Body of pancreas (tissue), 4 donors: ENCODE measurements around the gene PBX1. TPM values are rescaled to one million over a fixed set of nuclear protein-coding genes. Genes with fewer than 3 reads are reported as not detected.
A peak's percentile ranks its signal among the peaks of the same experiment; 100 is the strongest.

ENCODE experiments used
- ATAC-seq: fragments of 150-250 bp; one replicate; pipeline ENCODE4 v1.9.1; 2016
- DNase-seq, 4 donors: peaks; one replicate each; pipeline ENCODE4 v3.0.0-alpha.2; 2019
- H3K27ac ChIP-seq, 4 donors: fragments of 200-600 bp; sonication (generic); 1 replicate in 3 of 4; 2 replicates in 1 of 4; pipeline versions ENCODE4 v1.5.1 to v1.6.1; 2016 to 2019; ENCODE audit warnings: mild to moderate bottlenecking in 1 of 4, mixed read lengths in 1 of 4, moderate library complexity in 1 of 4
- H3K27me3 ChIP-seq, 2 donors: fragments of 200-600 bp; sonication (generic); one replicate each; pipeline ENCODE4 v1.6.0; 2016; ENCODE audit warnings: mild to moderate bottlenecking in 1 of 2
- H3K36me3 ChIP-seq, 2 donors: fragments of 200-600 bp; sonication (generic); replicated peaks in 1 of 2; 2 replicates each; pipeline ENCODE4 v1.5.1; 2016; ENCODE audit warnings: low read depth in 2 of 2; ENCODE audit not compliant: insufficient read depth in 1 of 2
- H3K4me1 ChIP-seq: fragments of 200-600 bp; sonication (generic); one replicate; pipeline ENCODE4 v1.6.0; 2016
- H3K4me3 ChIP-seq, 2 donors: fragments of 200-600 bp; sonication (generic); 1 replicate in 1 of 2; 2 replicates in 1 of 2; pipeline ENCODE4 v1.5.1; 2016 to 2019
- H3K9me3 ChIP-seq, 3 donors: fragments of 200-600 bp; sonication (generic); 1 replicate in 2 of 3; 2 replicates in 1 of 3; pipeline ENCODE4 v1.5.1; 2016
- CTCF ChIP-seq, 7 experiments: fragments of 450-650 bp in 4 of 7; fragments of 200-600 bp in 3 of 7; sonication (generic) in 3 of 7; IDR thresholded peaks; one replicate each; pipeline ENCODE4 v1.5.1; 2016 to 2019; ENCODE audit warnings: antibody characterized with exemption in 7 of 7
- POLR2A ChIP-seq, 3 donors: fragments of 450-650 bp; IDR thresholded peaks; one replicate each; pipeline ENCODE4 v1.6.1; 2016; ENCODE audit warnings: antibody characterized with exemption in 3 of 3, mild to moderate bottlenecking in 2 of 3
- WGBS, 2 donors: methylation state at CpG; one replicate each; pipeline ENCODE4 v1.1.5; 2017; 5-methylcytosine and 5-hydroxymethylcytosine counted together
- intact Hi-C: fragments of 100-400 bp; cut with DNase I; formaldehyde crosslinking; loops from one replicate; pipeline ENCODE4 v1.15.1; 2023
- total RNA-seq, 2 donors: library from RNA; depleted of rRNA; stranded (reverse); fragments of >200 nt; gene quantifications; one replicate each; pipeline ENCODE4 v1.1.0, GENCODE V29; 2016

Gene PBX1
- total RNA-seq, 2 donors from 2014 or later: 83.1 to 111 TPM

- TF ChIP-seq CTCF (IDR thresholded peaks at IDR 0.05) (no peak), POLR2A (IDR thresholded peaks at IDR 0.05) (no peak)
- ATAC-seq: peak; percentile 95
- Histone ChIP-seq H3K4me1 (peaks cover 36% of the 10 kb centered on the region), H3K27me3 (no peaks in the 10 kb centered on the region), H3K27ac (peak overlapping the region; percentile 53 to 70 (median 65)), H3K9me3 (no peaks in the 10 kb centered on the region), H3K4me3 (no peak overlapping the region), H3K36me3 (no peaks in the 10 kb centered on the region)
- DNase-seq: peak; percentile 52 to 72 (median 62)
- intact Hi-C loops: no loop called here
- WGBS, 2 donors: 65 to 70% methylated on average over 2 of the region's 2 CpGs
Observed at GRCh38 chr1:164794356-164794755, 235.4 kb downstream of the PBX1 start.

GRCh38 chr1:164796916-164797315 lies 237.9 kb downstream of the PBX1 start:
- TF ChIP-seq CTCF (IDR thresholded peaks at IDR 0.05): no peak
- TF ChIP-seq POLR2A (IDR thresholded peaks at IDR 0.05): no peak
- DNase-seq (peak in 1 of 4 donors; percentile 35), ATAC-seq (no peak)
- Histone ChIP-seq H3K4me1 (peaks cover 41% of the 10 kb centered on the region), H3K4me3 (no peak overlapping the region), H3K36me3 (peaks cover 0 to 9% of the 10 kb centered on the region in 2 donors), H3K27me3 (no peaks in the 10 kb centered on the region), H3K9me3 (no peaks in the 10 kb centered on the region), H3K27ac (peak overlapping the region in 3 of 4 donors; percentile 1 to 22 (median 4))
- 25 to 29% methylated on average over 2 of the region's 2 CpGs for WGBS, 2 donors
- intact Hi-C loops: no loop called here

- peak; percentile 74 for ATAC-seq
- Histone ChIP-seq H3K9me3 (no peaks in the 10 kb centered on the region), H3K27me3 (no peaks in the 10 kb centered on the region), H3K36me3 (peaks cover 0 to 9% of the 10 kb centered on the region in 2 donors), H3K27ac (peak overlapping the region in 1 of 4 donors; percentile 32), H3K4me1 (peaks cover 35% of the 10 kb centered on the region), H3K4me3 (no peak overlapping the region)
- peak in 3 of 4 donors; percentile 30 to 44 (median 41) for DNase-seq
- intact Hi-C loops: no loop called here
- WGBS, 2 donors: 78 to 90% methylated on average over 6 of the region's 6 CpGs
- TF ChIP-seq POLR2A (IDR thresholded peaks at IDR 0.05) (no peak), CTCF (IDR thresholded peaks at IDR 0.05) (no peak)
Observed at GRCh38 chr1:164801246-164801731, 242.3 kb downstream of the PBX1 start.

- ATAC-seq: no peak
- 78 to 82% methylated on average over 7 of the region's 7 CpGs for WGBS, 2 donors
- H3K27ac ChIP-seq: no peak overlapping the region
Observed at GRCh38 chr1:164801791-164802502, 243.0 kb downstream of the PBX1 start.

More at GRCh38 chr1:164801791-164802502, 243.0 kb downstream of the PBX1 start:
- Histone ChIP-seq H3K27me3 (no peaks in the 10 kb centered on the region), H3K4me3 (no peak overlapping the region), H3K36me3 (peaks cover 0 to 9% of the 10 kb centered on the region in 2 donors), H3K4me1 (peaks cover 35% of the 10 kb centered on the region), H3K9me3 (no peaks in the 10 kb centered on the region)
- DNase-seq: no peak
- no peak for TF ChIP-seq POLR2A (IDR thresholded peaks at IDR 0.05)
- no peak for TF ChIP-seq CTCF (IDR thresholded peaks at IDR 0.05)
- intact Hi-C loops: no loop called here
